Loucy (cell line): ENCODE data around the gene HECTD1.

Source experiments
- H2AFZ ChIP-seq: fragments of 200-600 bp; sonication (generic); 2 replicates; pipeline ENCODE4 v1.6.0; 2016; ENCODE audit warnings: antibody characterized with exemption, mild to moderate bottlenecking, low read length, moderate library complexity
- H3F3A ChIP-seq: fragments of 200-600 bp; 2 replicates; pipeline ENCODE4 v1.6.0; 2016; ENCODE audit warnings: antibody characterized with exemption, low read depth, mild to moderate bottlenecking
- H3K27me3 ChIP-seq: fragments of 200-600 bp; sonication (generic); 2 replicates; pipeline ENCODE4 v1.6.1; 2014; ENCODE audit warnings: low read length, mild to moderate bottlenecking; ENCODE audit not compliant: insufficient read depth, poor library complexity, severe bottlenecking
- H3K36me3 ChIP-seq: fragments of 200-600 bp; sonication (generic); 2 replicates; pipeline ENCODE4 v1.6.1; 2016; ENCODE audit warnings: low read length; ENCODE audit not compliant: insufficient read depth
- H3K4me1 ChIP-seq: fragments of 200-600 bp; sonication (generic); 2 replicates; pipeline ENCODE4 v1.5.1; 2014; ENCODE audit warnings: low read length, mild to moderate bottlenecking; ENCODE audit not compliant: insufficient read depth, poor library complexity, severe bottlenecking
- H3K4me2 ChIP-seq: fragments of 200-600 bp; sonication (generic); 2 replicates; pipeline ENCODE4 v1.6.0; 2014; ENCODE audit warnings: antibody characterized with exemption, low read length, low read depth, mild to moderate bottlenecking; ENCODE audit not compliant: poor library complexity, severe bottlenecking
- H3K4me3 ChIP-seq: fragments of 200-600 bp; sonication (generic); 2 replicates; pipeline ENCODE4 v1.5.1; 2014; ENCODE audit warnings: low read length, mild to moderate bottlenecking, mixed read lengths; ENCODE audit not compliant: poor library complexity, severe bottlenecking
- H3K79me2 ChIP-seq: fragments of 200-600 bp; sonication (generic); 2 replicates; pipeline ENCODE4 v1.6.1; 2014; ENCODE audit warnings: low read length; ENCODE audit not compliant: insufficient read depth
- H3K9ac ChIP-seq: fragments of 200-600 bp; sonication (generic); 2 replicates; pipeline ENCODE4 v1.6.0; 2014; ENCODE audit warnings: mild to moderate bottlenecking, low read depth, low read length, moderate library complexity; ENCODE audit not compliant: poor library complexity, severe bottlenecking
- H3K9me2 ChIP-seq: fragments of 200-600 bp; sonication (generic); replicated peaks from 2 replicates; pipeline ENCODE4 v1.6.1; 2016; ENCODE audit warnings: low read depth, low read length, mixed read lengths
- H3K9me3 ChIP-seq: fragments of 200-600 bp; sonication (generic); 2 replicates; pipeline ENCODE4 v1.6.1; 2014; ENCODE audit warnings: mild to moderate bottlenecking, antibody characterized with exemption, low read length, low read depth; ENCODE audit not compliant: insufficient read depth
- H4K20me1 ChIP-seq: fragments of 200-600 bp; sonication (generic); 2 replicates; pipeline ENCODE4 v1.6.0; 2014; ENCODE audit warnings: antibody characterized with exemption, low read length, mild to moderate bottlenecking; ENCODE audit not compliant: insufficient read depth, poor library complexity, severe bottlenecking
- EZH2phosphoT487 ChIP-seq: fragments of 200-600 bp; IDR thresholded peaks from 2 replicates; pipeline ENCODE4 v1.6.1; 2018; ENCODE audit warnings: antibody characterized with exemption, mild to moderate bottlenecking, moderate library complexity, borderline replicate concordance
- TF ChIP-seq, protein P1 (sequence below): fragments of 200-600 bp; sonication (generic); conservative IDR thresholded peaks from 2 replicates; pipeline ENCODE4 v1.5.1; 2014; ENCODE audit warnings: mild to moderate bottlenecking, antibody characterized with exemption, low read length

Gene HECTD1

GRCh38 chr14:31162910-31163649 lies 44.5 kb downstream of the HECTD1 start:
- Histone ChIP-seq H3F3A (no peaks in the 10 kb centered on the region), H2AFZ (no peak overlapping the region), H3K4me3 (no peak overlapping the region), H3K27me3 (no peaks in the 10 kb centered on the region), H4K20me1 (no peaks in the 10 kb centered on the region), H3K9me3 (no peaks in the 10 kb centered on the region), H3K9ac (no peak overlapping the region), H3K4me1 (no peaks in the 10 kb centered on the region), H3K36me3 (peaks cover 75% of the 10 kb centered on the region), H3K4me2 (no peak overlapping the region), H3K9me2 (no peaks in the 10 kb centered on the region), H3K79me2 (no peaks in the 10 kb centered on the region)
- no peak for TF ChIP-seq EZH2phosphoT487
- TF ChIP-seq, protein P1, sequence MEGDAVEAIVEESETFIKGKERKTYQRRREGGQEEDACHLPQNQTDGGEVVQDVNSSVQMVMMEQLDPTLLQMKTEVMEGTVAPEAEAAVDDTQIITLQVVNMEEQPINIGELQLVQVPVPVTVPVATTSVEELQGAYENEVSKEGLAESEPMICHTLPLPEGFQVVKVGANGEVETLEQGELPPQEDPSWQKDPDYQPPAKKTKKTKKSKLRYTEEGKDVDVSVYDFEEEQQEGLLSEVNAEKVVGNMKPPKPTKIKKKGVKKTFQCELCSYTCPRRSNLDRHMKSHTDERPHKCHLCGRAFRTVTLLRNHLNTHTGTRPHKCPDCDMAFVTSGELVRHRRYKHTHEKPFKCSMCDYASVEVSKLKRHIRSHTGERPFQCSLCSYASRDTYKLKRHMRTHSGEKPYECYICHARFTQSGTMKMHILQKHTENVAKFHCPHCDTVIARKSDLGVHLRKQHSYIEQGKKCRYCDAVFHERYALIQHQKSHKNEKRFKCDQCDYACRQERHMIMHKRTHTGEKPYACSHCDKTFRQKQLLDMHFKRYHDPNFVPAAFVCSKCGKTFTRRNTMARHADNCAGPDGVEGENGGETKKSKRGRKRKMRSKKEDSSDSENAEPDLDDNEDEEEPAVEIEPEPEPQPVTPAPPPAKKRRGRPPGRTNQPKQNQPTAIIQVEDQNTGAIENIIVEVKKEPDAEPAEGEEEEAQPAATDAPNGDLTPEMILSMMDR, result no peak

- Histone ChIP-seq H3K9me2 (no peaks in the 10 kb centered on the region), H4K20me1 (no peaks in the 10 kb centered on the region), H3K9me3 (no peaks in the 10 kb centered on the region), H2AFZ (no peak overlapping the region), H3K9ac (no peak overlapping the region), H3K36me3 (peaks cover 72% of the 10 kb centered on the region), H3K4me3 (no peak overlapping the region), H3K4me1 (no peaks in the 10 kb centered on the region), H3K27me3 (no peaks in the 10 kb centered on the region), H3F3A (no peaks in the 10 kb centered on the region), H3K4me2 (no peak overlapping the region), H3K79me2 (no peaks in the 10 kb centered on the region)
- TF ChIP-seq, protein P1, result no peak
- no peak for TF ChIP-seq EZH2phosphoT487
These were observed 46.3 kb downstream of the HECTD1 start for GRCh38 chr14:31161274-31161673.

DNA sequence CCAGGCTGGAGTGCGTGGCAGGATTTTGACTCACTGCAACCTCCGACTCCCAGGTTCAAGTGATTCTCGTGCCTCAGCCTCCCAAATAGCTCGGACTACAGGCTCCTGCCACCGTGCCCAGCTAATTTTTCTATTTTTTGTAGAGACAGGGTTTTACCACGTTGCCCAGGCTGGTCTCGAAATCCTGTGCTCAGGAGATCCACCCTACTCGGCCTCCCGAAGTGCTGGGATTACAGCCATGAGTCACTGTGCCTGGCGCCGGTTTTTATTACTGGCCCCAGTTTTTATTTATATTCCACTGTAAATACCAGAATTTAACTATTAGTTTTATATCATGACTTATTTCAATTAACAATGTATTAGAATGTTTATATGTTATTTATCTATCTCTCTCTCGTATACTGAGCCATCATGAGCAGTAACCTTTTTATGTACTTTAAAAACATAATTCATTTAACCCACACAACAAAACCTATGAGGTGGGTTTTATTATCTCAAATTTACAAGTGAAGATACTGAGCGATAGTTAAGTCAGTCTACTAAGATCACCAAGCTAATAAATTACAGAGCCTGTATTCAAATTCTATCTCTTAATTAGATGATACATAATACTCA lies 47.8 kb downstream of the HECTD1 start:
- H3K36me3 ChIP-seq, result peaks cover 67% of the 10 kb centered on the region
- no peak overlapping the region for H2AFZ ChIP-seq
- H3K9ac ChIP-seq, result no peak overlapping the region
- no peaks in the 10 kb centered on the region for H3K79me2 ChIP-seq
- no peaks in the 10 kb centered on the region for H3F3A ChIP-seq
- H3K27me3 ChIP-seq, result no peaks in the 10 kb centered on the region
- no peak overlapping the region for H3K4me3 ChIP-seq
- no peaks in the 10 kb centered on the region for H3K4me1 ChIP-seq
- H3K4me2 ChIP-seq, result no peak overlapping the region
- H3K9me3 ChIP-seq, result no peaks in the 10 kb centered on the region
- H4K20me1 ChIP-seq, result no peaks in the 10 kb centered on the region
- no peak for TF ChIP-seq EZH2phosphoT487
- TF ChIP-seq, protein P1, result no peak
- no peaks in the 10 kb centered on the region for H3K9me2 ChIP-seq
